ENCODE measurements around the gene LTBP3.

Gene LTBP3

GRCh38 chr11:65492637-65493366 lies 65.4 kb downstream of the LTBP3 start:
- peak overlapping the region; percentile 48 to 52 for H3K4me3 ChIP-seq (ENCODE audit: low read depth in 1 of 2, low read length in 1 of 2)
- TF ChIP-seq CTCF (IDR thresholded peaks at IDR 0.05) = no peak
- no peaks in the 10 kb centered on the region for H3K9me3 ChIP-seq
- peaks cover 76 to 83% of the 10 kb centered on the region in 2 experiments for H3K4me1 ChIP-seq (ENCODE audit: control insufficient read depth in 1 of 2, insufficient read depth in 1 of 2, low read depth in 1 of 2, low read length in 1 of 2)
- peak overlapping the region; percentile 98 for H3K27ac ChIP-seq
- no peaks in the 10 kb centered on the region for H3K27me3 ChIP-seq
- no peaks in the 10 kb centered on the region for H3K36me3 ChIP-seq

- Histone ChIP-seq H3K27ac (peak overlapping the region; percentile 98), H3K4me3 (ENCODE audit: low read depth in 1 of 2, low read length in 1 of 2) (peak overlapping the region; percentile 48 to 52), H3K27me3 (no peaks in the 10 kb centered on the region), H3K9me3 (no peaks in the 10 kb centered on the region), H3K4me1 (ENCODE audit: control insufficient read depth in 1 of 2, insufficient read depth in 1 of 2, low read depth in 1 of 2, low read length in 1 of 2) (peaks cover 81 to 88% of the 10 kb centered on the region in 2 experiments), H3K36me3 (no peaks in the 10 kb centered on the region)
- TF ChIP-seq CTCF (IDR thresholded peaks at IDR 0.05) = no peak
Observed at GRCh38 chr11:65492387-65492636, 65.8 kb downstream of the LTBP3 start.

- Histone ChIP-seq H3K27me3 (no peaks in the 10 kb centered on the region), H3K36me3 (no peaks in the 10 kb centered on the region), H3K9me3 (no peaks in the 10 kb centered on the region), H3K27ac (peak overlapping the region; percentile 98), H3K4me3 (ENCODE audit: low read depth in 1 of 2, low read length in 1 of 2) (peak overlapping the region; percentile 48 to 52), H3K4me1 (ENCODE audit: control insufficient read depth in 1 of 2, insufficient read depth in 1 of 2, low read depth in 1 of 2, low read length in 1 of 2) (peaks cover 82 to 89% of the 10 kb centered on the region in 2 experiments)
- no peak for TF ChIP-seq CTCF (IDR thresholded peaks at IDR 0.05)
Observed at GRCh38 chr11:65491614-65492386, 66.4 kb downstream of the LTBP3 start.

- Histone ChIP-seq H3K4me3 (ENCODE audit: low read depth in 1 of 2, low read length in 1 of 2) (no peak overlapping the region), H3K36me3 (no peaks in the 10 kb centered on the region), H3K4me1 (ENCODE audit: control insufficient read depth in 1 of 2, insufficient read depth in 1 of 2, low read depth in 1 of 2, low read length in 1 of 2) (peaks cover 82 to 85% of the 10 kb centered on the region in 2 experiments), H3K9me3 (no peaks in the 10 kb centered on the region), H3K27ac (peak overlapping the region; percentile 98), H3K27me3 (no peaks in the 10 kb centered on the region)
- no peak for TF ChIP-seq CTCF (IDR thresholded peaks at IDR 0.05)
Observed at GRCh38 chr11:65491163-65491465, 67.0 kb downstream of the LTBP3 start.

GRCh38 chr11:65489706-65490320 lies 68.3 kb downstream of the LTBP3 start:
- TF ChIP-seq CTCF (IDR thresholded peaks at IDR 0.05) = no peak
- H3K27ac ChIP-seq = no peak overlapping the region
- H3K4me3 ChIP-seq (ENCODE audit: low read depth in 1 of 2, low read length in 1 of 2) = no peak overlapping the region

More at GRCh38 chr11:65489706-65490320, 68.3 kb downstream of the LTBP3 start:
- no peaks in the 10 kb centered on the region for H3K9me3 ChIP-seq
- no peaks in the 10 kb centered on the region for H3K27me3 ChIP-seq
- H3K4me1 ChIP-seq (ENCODE audit: control insufficient read depth in 1 of 2, insufficient read depth in 1 of 2, low read depth in 1 of 2, low read length in 1 of 2) = peaks cover 70 to 73% of the 10 kb centered on the region in 2 experiments
- H3K36me3 ChIP-seq = no peaks in the 10 kb centered on the region
